VCaP (cell line): ENCODE measurements around the gene SLC9A4.

Experiments used
- H3K27ac ChIP-seq: fragments of 450-650 bp; 2 replicates; pipeline ENCODE4 v1.5.1; 2017
- CTCF ChIP-seq: fragments of 450-650 bp; conservative IDR thresholded peaks from 2 replicates; pipeline ENCODE4 v1.5.1; 2017; ENCODE audit warnings: mild to moderate bottlenecking, moderate library complexity

SLC9A4 gene

GRCh38 chr2:102486941-102487702 is 14.1 kb downstream of the SLC9A4 start:
- no peak overlapping the region; the same call in 1 of the 2 replicates for H3K27ac ChIP-seq
- no peak for TF ChIP-seq CTCF

- no peak overlapping the region; the same call in 1 of the 2 replicates for H3K27ac ChIP-seq
- no peak for TF ChIP-seq CTCF
These were observed 14.9 kb downstream of the SLC9A4 start for GRCh38 chr2:102487761-102488462.

GRCh38 chr2:102489646-102490045 is 16.6 kb downstream of the SLC9A4 start:
- no peak overlapping the region for H3K27ac ChIP-seq
- no peak for TF ChIP-seq CTCF

GRCh38 chr2:102492006-102492405 is 19.0 kb downstream of the SLC9A4 start:
- no peak for TF ChIP-seq CTCF
- H3K27ac ChIP-seq = no peak overlapping the region

- no peak overlapping the region for H3K27ac ChIP-seq
- no peak for TF ChIP-seq CTCF
These were observed 21.5 kb downstream of the SLC9A4 start for GRCh38 chr2:102494570-102494969.

- TF ChIP-seq CTCF = no peak
- no peak overlapping the region for H3K27ac ChIP-seq
These were observed 25.4 kb downstream of the SLC9A4 start for GRCh38 chr2:102498414-102498813.

GRCh38 chr2:102499558-102499957 is 26.5 kb downstream of the SLC9A4 start:
- TF ChIP-seq CTCF = no peak
- no peak overlapping the region for H3K27ac ChIP-seq
